ENCODE results near the gene MEGF6.

The MEGF6 gene

DNA sequence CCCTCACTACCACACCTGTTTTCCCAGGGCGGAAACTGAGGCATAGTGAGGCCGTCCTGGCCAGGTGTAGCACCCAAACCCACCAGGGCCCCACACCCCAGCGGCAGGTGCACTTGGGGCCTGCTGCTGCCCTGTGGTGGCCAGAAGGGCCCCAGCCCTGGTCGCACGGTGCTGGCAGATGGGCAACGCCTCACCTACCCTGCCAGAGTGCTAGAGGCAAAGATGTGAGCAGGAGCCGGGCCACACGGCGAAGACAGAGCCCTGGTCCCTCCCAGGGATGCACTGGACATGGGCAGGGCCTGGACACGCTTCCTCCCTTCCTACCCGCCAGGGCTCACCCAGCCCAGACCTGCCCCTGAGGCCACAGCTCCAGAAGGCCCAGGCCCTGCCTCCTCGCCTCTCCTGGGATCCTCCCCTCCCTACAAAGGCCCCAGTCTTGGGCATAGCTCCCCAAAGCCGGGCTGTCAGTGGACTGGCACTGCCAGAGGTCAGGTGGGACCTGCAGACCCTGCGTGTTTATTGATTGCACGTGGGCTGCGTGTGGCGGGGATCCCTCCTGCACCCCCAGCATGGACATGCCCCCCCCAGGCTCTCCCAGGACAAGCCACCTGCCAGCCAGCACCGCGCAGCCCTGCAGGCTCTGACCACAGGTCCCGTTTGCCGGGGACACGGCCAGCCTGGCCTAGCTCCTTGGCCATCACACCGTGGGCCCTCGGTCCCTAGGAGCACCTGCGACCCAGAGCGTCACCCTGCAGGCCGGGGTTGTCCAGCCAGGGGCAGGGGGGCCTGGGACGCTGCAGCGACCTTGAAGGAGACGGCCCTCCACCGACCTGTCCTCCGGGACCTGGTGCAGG, 44.1 kb downstream of the MEGF6 start:
- TF ChIP-seq, protein P1, sequence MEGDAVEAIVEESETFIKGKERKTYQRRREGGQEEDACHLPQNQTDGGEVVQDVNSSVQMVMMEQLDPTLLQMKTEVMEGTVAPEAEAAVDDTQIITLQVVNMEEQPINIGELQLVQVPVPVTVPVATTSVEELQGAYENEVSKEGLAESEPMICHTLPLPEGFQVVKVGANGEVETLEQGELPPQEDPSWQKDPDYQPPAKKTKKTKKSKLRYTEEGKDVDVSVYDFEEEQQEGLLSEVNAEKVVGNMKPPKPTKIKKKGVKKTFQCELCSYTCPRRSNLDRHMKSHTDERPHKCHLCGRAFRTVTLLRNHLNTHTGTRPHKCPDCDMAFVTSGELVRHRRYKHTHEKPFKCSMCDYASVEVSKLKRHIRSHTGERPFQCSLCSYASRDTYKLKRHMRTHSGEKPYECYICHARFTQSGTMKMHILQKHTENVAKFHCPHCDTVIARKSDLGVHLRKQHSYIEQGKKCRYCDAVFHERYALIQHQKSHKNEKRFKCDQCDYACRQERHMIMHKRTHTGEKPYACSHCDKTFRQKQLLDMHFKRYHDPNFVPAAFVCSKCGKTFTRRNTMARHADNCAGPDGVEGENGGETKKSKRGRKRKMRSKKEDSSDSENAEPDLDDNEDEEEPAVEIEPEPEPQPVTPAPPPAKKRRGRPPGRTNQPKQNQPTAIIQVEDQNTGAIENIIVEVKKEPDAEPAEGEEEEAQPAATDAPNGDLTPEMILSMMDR (IDR thresholded peaks at IDR 0.05; ENCODE audit: low read depth, low read length, missing control alignments) = no peak
- H3K4me3 ChIP-seq (replicated peaks; ENCODE audit: low read depth, low read length) = no peak overlapping the region
- no peak for DNase-seq (ENCODE audit: extremely low read depth, low read depth)

- DNase-seq (ENCODE audit: extremely low read depth, low read depth) = no peak
- TF ChIP-seq, protein P1 (IDR thresholded peaks at IDR 0.05; ENCODE audit: low read depth, low read length, missing control alignments) = no peak
- no peak overlapping the region for H3K4me3 ChIP-seq (replicated peaks; ENCODE audit: low read depth, low read length)
These were observed 45.1 kb downstream of the MEGF6 start for GRCh38 chr1:3566003-3566885.

- H3K4me3 ChIP-seq (replicated peaks; ENCODE audit: low read depth, low read length) = no peak overlapping the region
- TF ChIP-seq, protein P1 (IDR thresholded peaks at IDR 0.05; ENCODE audit: low read depth, low read length, missing control alignments) = peak; percentile 92
- DNase-seq (ENCODE audit: extremely low read depth, low read depth) = no peak
These were observed 46.1 kb downstream of the MEGF6 start for GRCh38 chr1:3564921-3565831.

DNA sequence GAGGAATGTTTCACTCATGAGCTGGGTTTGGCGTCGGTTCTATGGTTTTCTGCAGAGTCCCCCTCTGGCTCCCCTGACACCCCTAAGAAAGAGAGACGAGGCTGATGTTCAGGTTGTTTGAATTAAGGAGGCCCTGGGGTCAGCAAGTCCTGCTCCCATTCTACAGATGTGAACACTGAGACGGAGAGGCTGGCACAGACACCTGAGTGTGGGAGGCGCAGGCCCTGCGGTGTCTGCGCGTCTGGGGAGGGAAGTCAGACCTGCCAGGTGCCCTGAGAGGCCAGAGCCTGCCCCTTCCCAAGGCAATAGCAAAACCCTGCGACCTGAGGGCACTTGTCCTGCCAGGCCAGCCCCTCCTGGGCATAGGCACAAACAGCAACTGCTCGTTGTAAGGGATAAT, 47.7 kb downstream of the MEGF6 start:
- no peak overlapping the region for H3K4me3 ChIP-seq (replicated peaks; ENCODE audit: low read depth, low read length)
- TF ChIP-seq, protein P1 (IDR thresholded peaks at IDR 0.05; ENCODE audit: low read depth, low read length, missing control alignments) = no peak
- no peak for DNase-seq (ENCODE audit: extremely low read depth, low read depth)

- DNase-seq (ENCODE audit: extremely low read depth, low read depth) = no peak
- TF ChIP-seq, protein P1 (IDR thresholded peaks at IDR 0.05; ENCODE audit: low read depth, low read length, missing control alignments) = no peak
- H3K4me3 ChIP-seq (replicated peaks; ENCODE audit: low read depth, low read length) = no peak overlapping the region
These were observed 48.2 kb downstream of the MEGF6 start for GRCh38 chr1:3563125-3563524.

- no peak overlapping the region for H3K4me3 ChIP-seq (replicated peaks; ENCODE audit: low read depth, low read length)
- TF ChIP-seq, protein P1 (IDR thresholded peaks at IDR 0.05; ENCODE audit: low read depth, low read length, missing control alignments) = no peak
- no peak for DNase-seq (ENCODE audit: extremely low read depth, low read depth)
These were observed 48.6 kb downstream of the MEGF6 start for GRCh38 chr1:3562712-3563111.

All from HFF-Myc (cell line).